Central memory CD8-positive, alpha-beta T cell (primary cell): Measurements from ENCODE around the gene MAML2.

Experiments used
- ATAC-seq: fragments of 150-1000 bp; cut with Tn5 transposase; replicated peaks from 2 replicates; pipeline ENCODE4 v1.10.0; 2022; ENCODE audit warnings: mild to moderate bottlenecking, moderate FRiP score, moderate number of reproducible peaks; ENCODE audit not compliant: poor library complexity, severe bottlenecking; ENCODE audit errors: extremely low read depth
- DNase-seq, 2 donors: peaks; one replicate each; pipeline ENCODE4 v3.0.0; 2021; ENCODE audit warnings: low spot score in 2 of 2
- H3K27ac Mint-ChIP-seq: one replicate; pipeline ENCODE4 v1.8.0; 2022; ENCODE audit warnings: low read depth, mild to moderate bottlenecking, moderate library complexity, mixed read lengths
- H3K27me3 Mint-ChIP-seq: one replicate; pipeline ENCODE4 v1.8.0; 2022; ENCODE audit warnings: mixed read lengths
- H3K36me3 Mint-ChIP-seq: one replicate; pipeline ENCODE4 v1.8.0; 2022; ENCODE audit warnings: mild to moderate bottlenecking, moderate library complexity, mixed read lengths; ENCODE audit not compliant: insufficient read depth
- H3K4me1 Mint-ChIP-seq: one replicate; pipeline ENCODE4 v1.8.0; 2022; ENCODE audit warnings: mixed read lengths
- H3K4me3 Mint-ChIP-seq: one replicate; pipeline ENCODE4 v1.8.0; 2022; ENCODE audit warnings: mild to moderate bottlenecking, moderate library complexity, mixed read lengths
- H3K9me3 Mint-ChIP-seq: one replicate; pipeline ENCODE4 v1.8.0; 2022; ENCODE audit warnings: mixed read lengths

The MAML2 gene

DNA sequence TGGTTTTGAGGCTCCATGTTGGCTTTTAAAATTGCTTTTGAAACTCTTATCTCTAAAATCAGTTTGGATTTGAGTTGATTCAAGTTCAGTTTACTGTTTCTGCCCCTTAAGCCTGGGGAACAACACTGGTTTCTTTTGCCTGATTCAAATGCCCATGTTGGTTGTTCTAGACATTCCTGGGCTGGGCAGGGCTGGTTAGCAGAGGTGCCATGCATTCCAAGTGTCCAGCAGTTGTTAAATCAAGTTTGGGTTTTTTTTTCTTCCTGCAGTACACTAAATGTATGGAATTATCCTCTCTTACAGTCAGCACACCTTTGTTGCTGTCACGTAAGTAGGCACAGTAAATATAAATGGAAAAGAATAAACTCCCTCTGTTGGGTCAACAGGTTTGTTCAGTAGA, 351.9 kb downstream of the MAML2 start:
- H3K36me3 Mint-ChIP-seq, result peaks cover 15% of the 10 kb centered on the region
- DNase-seq (no peak), ATAC-seq (no peak)
- peaks cover 10% of the 10 kb centered on the region for H3K4me1 Mint-ChIP-seq
- no peak overlapping the region for H3K27ac Mint-ChIP-seq
- H3K4me3 Mint-ChIP-seq, result no peak overlapping the region
- H3K9me3 Mint-ChIP-seq, result no peaks in the 10 kb centered on the region
- H3K27me3 Mint-ChIP-seq, result no peaks in the 10 kb centered on the region

DNA sequence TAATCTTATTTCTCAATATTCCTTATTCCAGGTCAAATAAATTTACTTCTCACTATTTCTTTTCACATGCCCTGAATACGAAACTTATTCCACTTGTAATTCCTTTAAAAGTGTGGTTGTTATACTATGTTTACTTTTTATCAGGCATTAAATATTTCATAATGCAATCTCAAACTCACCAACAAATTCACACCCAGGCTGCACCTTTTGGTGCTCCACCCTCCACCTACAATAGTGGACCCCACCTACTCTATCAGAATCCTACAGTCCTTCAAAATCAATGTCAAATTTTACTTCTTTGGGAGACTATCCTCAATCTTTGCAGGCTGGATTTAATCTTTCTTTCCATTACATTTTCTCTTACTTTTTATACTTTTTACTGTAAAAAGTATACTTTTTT, 353.2 kb downstream of the MAML2 start:
- H3K4me3 Mint-ChIP-seq, result no peak overlapping the region

DNA sequence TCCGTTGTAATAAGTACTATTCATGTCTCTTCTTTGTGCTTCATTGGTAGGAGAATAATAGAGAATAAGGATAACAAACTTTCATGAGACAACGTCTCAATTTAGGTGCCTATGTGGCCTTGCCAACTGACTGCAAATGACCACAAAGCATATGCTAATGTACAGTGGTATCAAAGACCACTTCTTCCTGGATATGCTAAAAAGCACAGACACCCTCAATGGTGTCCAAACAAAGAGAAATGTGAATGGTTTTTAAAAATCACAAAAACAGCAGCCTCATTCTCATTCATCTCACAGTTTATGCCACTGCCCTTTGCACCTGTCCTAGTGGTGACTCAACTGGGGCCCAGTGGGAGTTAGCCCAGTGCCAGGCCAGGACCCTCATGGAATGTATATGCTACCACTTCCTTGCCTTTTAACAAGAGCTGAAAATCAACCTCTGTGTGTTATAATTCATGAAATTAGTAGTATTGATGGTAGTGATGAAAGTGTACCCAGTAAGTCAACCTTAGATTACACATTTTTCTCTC, 353.9 kb downstream of the MAML2 start:
- Mint-ChIP-seq H3K36me3 (peaks cover 19% of the 10 kb centered on the region), H3K9me3 (no peaks in the 10 kb centered on the region), H3K27ac (no peak overlapping the region), H3K4me3 (no peak overlapping the region), H3K4me1 (peaks cover under 1% of the 10 kb centered on the region), H3K27me3 (no peaks in the 10 kb centered on the region)
- ATAC-seq (no peak), DNase-seq (no peak)

More for the DNA sequence above, 353.2 kb downstream of the MAML2 start:
- DNase-seq, result no peak
- Mint-ChIP-seq H3K27ac (no peak overlapping the region), H3K36me3 (peaks cover 21% of the 10 kb centered on the region), H3K27me3 (no peaks in the 10 kb centered on the region), H3K4me1 (peaks cover 4% of the 10 kb centered on the region), H3K9me3 (no peaks in the 10 kb centered on the region)
- ATAC-seq, result no peak

DNA sequence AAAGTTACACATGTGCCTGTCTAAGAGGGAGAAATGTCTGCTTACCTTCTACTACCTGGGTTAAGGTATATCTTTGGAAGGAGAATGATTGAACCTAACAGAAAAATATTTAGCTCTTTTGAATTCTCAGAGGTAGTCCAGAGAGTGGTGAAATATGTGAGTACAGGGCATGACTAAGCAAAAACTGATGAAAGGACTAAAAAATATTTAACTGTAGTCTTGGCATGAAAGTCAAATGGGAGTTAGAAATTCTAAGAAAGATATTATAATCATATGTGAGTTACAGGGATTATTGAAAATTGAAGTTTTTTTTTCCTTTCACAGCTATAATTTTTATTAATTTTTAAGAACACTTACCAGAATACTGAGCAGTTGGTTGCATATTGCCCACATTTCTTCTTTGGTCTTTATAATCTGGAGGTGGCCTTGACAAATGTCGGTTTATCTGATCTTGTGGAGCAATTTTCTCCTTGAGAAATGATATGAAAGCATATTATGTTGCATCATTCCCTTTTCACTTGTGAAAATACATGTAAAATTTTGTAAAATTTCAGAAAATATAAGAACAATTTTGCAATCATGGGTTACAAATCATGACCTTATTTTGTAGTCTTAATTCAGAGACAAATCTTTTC, 357.7 kb downstream of the MAML2 start:
- H3K9me3 Mint-ChIP-seq, result no peaks in the 10 kb centered on the region
- no peak overlapping the region for H3K4me3 Mint-ChIP-seq
- no peak for DNase-seq
- H3K27ac Mint-ChIP-seq, result peak overlapping the region; percentile 1
- H3K27me3 Mint-ChIP-seq, result no peaks in the 10 kb centered on the region
- H3K36me3 Mint-ChIP-seq, result peaks cover 21% of the 10 kb centered on the region
- no peak for ATAC-seq
- H3K4me1 Mint-ChIP-seq, result no peaks in the 10 kb centered on the region

DNA sequence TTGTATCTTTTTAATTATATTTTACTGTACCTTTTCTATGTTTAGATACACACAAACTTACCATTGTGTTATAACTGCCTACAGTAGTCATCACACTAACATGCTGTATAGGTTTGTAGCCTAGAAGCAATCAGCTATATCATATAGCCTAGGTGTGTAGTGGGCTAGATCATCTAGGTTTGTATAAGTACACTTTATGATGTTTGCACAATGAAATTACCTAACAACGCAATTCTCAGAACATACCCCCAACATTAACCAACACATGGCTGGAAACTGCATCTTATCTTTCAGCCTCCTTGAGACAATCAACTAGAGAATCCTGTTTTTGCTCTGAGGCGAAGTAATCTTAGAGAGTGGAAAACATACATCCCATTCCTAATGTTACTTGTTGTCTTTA, 358.9 kb downstream of the MAML2 start:
- DNase-seq, result no peak
- peaks cover 25% of the 10 kb centered on the region for H3K36me3 Mint-ChIP-seq

DNA sequence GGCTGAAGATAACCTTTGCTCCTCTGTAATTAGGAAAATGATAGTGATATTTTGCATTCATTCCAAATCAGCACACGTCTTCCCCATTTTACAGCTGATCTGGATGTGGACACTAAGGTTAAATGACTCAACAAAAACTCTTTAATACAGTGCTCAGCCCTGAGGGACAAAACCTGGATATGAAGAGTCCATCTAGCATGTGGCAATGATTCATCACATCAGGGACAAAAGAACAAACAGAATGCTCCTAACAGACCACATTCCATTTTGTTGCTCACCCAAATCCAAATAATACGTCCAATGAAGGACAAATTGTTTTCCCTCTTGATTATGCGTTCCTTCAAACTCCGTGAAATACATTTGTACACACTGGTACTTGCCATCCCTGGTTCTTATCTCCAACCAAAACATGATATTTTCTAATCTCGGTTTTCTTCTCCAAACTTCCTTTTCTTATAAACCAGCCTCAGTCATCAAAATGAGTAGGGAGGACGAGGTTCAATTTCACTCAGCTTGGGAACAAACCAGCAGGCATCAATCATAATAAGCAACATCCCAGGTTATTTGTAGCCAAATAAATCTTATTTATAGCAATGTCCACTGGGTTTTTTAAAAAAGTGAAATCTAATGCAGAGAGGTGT, 365.3 kb downstream of the MAML2 start:
- H3K9me3 Mint-ChIP-seq, result no peaks in the 10 kb centered on the region
- H3K36me3 Mint-ChIP-seq, result peaks cover 14% of the 10 kb centered on the region
- H3K27ac Mint-ChIP-seq, result no peak overlapping the region
- DNase-seq (no peak), ATAC-seq (no peak)
- no peak overlapping the region for H3K4me3 Mint-ChIP-seq
- H3K4me1 Mint-ChIP-seq, result no peaks in the 10 kb centered on the region
- no peaks in the 10 kb centered on the region for H3K27me3 Mint-ChIP-seq

More for the DNA sequence above, 358.9 kb downstream of the MAML2 start:
- Mint-ChIP-seq H3K9me3 (no peaks in the 10 kb centered on the region), H3K27me3 (no peaks in the 10 kb centered on the region), H3K4me3 (no peak overlapping the region), H3K27ac (no peak overlapping the region), H3K4me1 (no peaks in the 10 kb centered on the region)
- ATAC-seq, result no peak

DNA sequence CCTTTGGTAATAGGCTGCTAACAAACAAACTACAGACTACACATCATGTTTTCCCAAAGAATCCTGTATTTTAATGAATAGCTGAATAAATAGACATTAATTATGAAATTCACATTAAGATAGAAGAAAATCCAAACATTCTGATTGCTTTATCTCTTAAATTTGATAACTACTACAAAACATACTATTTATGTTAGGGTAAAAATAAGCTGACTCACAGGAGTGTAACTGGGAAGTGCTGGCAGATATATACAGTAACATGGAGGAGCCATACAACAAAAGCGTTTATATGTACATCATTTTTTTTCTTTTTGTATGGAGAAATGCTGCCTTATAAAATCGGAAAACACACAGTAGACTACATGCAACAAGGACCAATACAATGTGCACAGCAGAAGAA, 366.4 kb downstream of the MAML2 start:
- H3K4me1 Mint-ChIP-seq, result no peaks in the 10 kb centered on the region
- no peaks in the 10 kb centered on the region for H3K9me3 Mint-ChIP-seq
- H3K27ac Mint-ChIP-seq, result no peak overlapping the region
- DNase-seq (no peak), ATAC-seq (no peak)
- H3K27me3 Mint-ChIP-seq, result no peaks in the 10 kb centered on the region
- H3K4me3 Mint-ChIP-seq, result no peak overlapping the region
- peaks cover 11% of the 10 kb centered on the region for H3K36me3 Mint-ChIP-seq

DNA sequence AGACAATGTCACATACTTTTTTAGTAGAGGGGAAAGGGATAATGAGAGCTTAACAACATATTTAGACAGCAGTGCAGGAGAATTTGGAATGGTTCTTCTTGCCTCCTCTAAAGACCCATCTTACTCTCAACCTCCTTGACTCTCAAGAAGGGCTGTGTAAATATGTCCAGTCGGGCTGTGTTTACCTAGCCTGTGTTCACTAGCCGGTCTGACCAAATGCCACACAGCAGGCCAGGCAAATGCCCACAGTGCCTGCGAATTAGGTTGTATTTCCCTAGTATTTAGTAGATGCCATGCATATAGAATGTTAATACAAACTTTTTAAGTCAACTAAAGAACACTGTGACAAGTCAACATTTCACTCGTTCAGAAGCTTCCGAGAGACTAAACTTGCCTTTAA, 367.7 kb downstream of the MAML2 start:
- Mint-ChIP-seq H3K27ac (no peak overlapping the region), H3K36me3 (peaks cover 9% of the 10 kb centered on the region), H3K9me3 (no peaks in the 10 kb centered on the region), H3K27me3 (no peaks in the 10 kb centered on the region), H3K4me1 (no peaks in the 10 kb centered on the region), H3K4me3 (no peak overlapping the region)
- DNase-seq (no peak), ATAC-seq (no peak)

DNA sequence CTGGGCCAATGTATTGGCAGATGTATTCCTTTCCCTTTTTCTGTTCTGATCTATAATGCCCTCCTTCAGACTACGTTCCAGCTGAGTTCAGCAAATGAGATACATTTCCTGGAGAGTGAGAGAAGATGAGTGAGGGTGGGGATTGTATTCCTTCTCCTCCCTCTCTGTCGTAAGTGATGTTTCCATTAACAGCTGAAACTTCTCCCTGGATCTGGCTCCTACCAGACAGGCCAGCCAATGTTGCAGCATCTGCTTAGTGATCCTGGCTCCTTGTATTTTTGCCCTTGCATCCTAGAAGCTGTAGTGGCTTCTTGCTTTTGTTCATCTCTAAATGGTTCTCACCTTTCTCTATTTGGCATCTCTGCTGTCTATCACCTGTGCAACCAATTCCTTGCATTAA, 370.9 kb downstream of the MAML2 start:
- no peak overlapping the region for H3K4me3 Mint-ChIP-seq
- H3K27ac Mint-ChIP-seq, result no peak overlapping the region
- no peaks in the 10 kb centered on the region for H3K9me3 Mint-ChIP-seq
- ATAC-seq (no peak), DNase-seq (no peak)
- no peaks in the 10 kb centered on the region for H3K36me3 Mint-ChIP-seq
- no peaks in the 10 kb centered on the region for H3K4me1 Mint-ChIP-seq
- H3K27me3 Mint-ChIP-seq, result no peaks in the 10 kb centered on the region

DNA sequence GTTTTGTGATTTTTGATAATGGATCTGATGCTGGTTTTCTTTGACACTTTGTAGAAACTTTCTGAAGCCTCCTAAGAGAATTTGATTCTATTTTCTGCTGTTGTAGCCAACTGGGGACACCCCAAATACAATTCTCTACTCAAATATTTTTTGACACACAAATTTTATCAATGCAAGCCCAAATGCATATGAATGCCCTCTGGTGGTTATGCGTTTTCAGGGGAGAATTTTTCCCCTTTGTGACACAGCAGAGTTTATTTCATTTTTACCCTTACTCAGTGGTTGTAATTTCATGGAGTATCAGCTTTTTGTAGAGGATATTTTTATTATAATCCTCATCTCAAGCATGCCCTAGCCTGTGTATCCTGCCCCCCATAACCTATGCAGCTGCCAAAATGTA, 374.4 kb downstream of the MAML2 start:
- H3K27ac Mint-ChIP-seq, result no peak overlapping the region

DNA sequence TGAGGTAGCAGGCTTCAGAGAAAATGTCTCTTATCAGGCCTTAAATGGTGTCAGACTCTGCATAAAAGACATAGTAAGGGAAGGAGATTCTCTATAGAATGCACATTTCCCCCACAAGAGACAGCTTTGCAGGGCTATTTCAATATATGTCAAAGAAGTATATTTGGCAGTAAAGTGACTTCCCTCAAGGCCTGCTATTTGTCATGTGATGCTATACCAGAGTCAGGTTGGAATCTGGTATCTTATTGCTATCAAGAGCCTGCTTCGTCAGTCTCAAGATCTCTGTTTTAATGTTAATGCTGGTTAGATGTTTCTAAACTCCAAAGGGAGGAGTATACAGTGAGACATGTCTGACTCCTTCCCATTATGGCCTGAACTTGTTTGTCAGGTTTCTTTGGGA, 378.7 kb downstream of the MAML2 start:
- Mint-ChIP-seq H3K9me3 (no peaks in the 10 kb centered on the region), H3K4me1 (no peaks in the 10 kb centered on the region), H3K4me3 (no peak overlapping the region), H3K27ac (no peak overlapping the region), H3K36me3 (no peaks in the 10 kb centered on the region), H3K27me3 (peaks cover 8% of the 10 kb centered on the region)
- no peak for DNase-seq
- ATAC-seq, result no peak

More for the DNA sequence above, 374.4 kb downstream of the MAML2 start:
- Mint-ChIP-seq H3K27me3 (no peaks in the 10 kb centered on the region), H3K4me3 (no peak overlapping the region), H3K9me3 (no peaks in the 10 kb centered on the region), H3K36me3 (no peaks in the 10 kb centered on the region), H3K4me1 (no peaks in the 10 kb centered on the region)
- DNase-seq, result no peak
- ATAC-seq, result no peak

DNA sequence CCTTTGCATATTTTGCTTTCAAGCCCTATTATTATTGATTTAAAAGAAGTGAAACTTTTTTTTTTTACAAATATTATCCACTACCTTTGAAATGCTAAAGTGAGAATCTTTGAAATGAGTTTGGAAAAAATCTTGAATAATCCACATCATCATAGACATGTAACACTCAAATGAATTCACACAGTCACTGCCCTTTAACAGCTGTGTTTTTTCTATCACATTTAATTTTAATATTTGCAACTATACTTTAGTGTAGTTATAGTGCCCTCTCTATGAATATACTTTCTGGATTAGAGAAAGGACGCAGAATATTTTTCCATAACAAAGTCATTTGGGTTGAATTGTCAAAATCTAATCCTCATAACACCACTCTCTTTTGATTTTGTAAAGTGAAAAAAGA, 381.2 kb downstream of the MAML2 start:
- H3K36me3 Mint-ChIP-seq, result no peaks in the 10 kb centered on the region
- DNase-seq (no peak), ATAC-seq (no peak)
- H3K27ac Mint-ChIP-seq, result no peak overlapping the region
- H3K4me1 Mint-ChIP-seq, result no peaks in the 10 kb centered on the region
- H3K27me3 Mint-ChIP-seq, result peaks cover 12% of the 10 kb centered on the region
- no peak overlapping the region for H3K4me3 Mint-ChIP-seq
- H3K9me3 Mint-ChIP-seq, result no peaks in the 10 kb centered on the region

DNA sequence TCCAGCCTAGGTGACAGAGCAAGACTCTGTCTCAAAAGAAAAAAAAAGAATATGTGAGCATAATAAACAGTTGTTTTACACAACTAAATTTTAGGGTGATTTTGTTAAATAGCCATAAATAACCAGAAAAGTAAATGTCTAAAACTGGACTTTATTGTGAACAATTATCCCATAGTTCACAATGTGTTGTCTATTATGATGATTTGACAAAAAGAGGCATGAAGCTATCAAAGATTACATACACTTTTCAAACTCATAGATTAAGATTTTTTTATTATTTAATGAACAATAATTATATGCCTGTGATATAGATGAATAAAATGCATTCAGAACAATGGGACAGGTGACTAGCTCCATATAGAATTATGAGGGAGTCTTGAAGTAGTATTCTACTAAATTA, 392.1 kb downstream of the MAML2 start:
- H3K9me3 Mint-ChIP-seq, result peaks cover 12% of the 10 kb centered on the region

More for the DNA sequence above, 392.1 kb downstream of the MAML2 start:
- no peak for DNase-seq
- H3K36me3 Mint-ChIP-seq, result no peaks in the 10 kb centered on the region
- H3K4me1 Mint-ChIP-seq, result no peaks in the 10 kb centered on the region
- peaks cover 17% of the 10 kb centered on the region for H3K27me3 Mint-ChIP-seq
- no peak overlapping the region for H3K27ac Mint-ChIP-seq
- no peak for ATAC-seq
- no peak overlapping the region for H3K4me3 Mint-ChIP-seq
